Loucy (cell line): Measurements from ENCODE around the gene TERB2.
"Not testable (repeated sequence)": the region's sequence is repeated elsewhere in the genome, so short reads cannot be mapped to it uniquely, and the experiment has no call there.

ENCODE experiments used
- H2AFZ ChIP-seq: fragments of 200-600 bp; sonication (generic); 2 replicates; pipeline ENCODE4 v1.6.0; 2016; ENCODE audit warnings: antibody characterized with exemption, mild to moderate bottlenecking, low read length, moderate library complexity
- H3F3A ChIP-seq: fragments of 200-600 bp; 2 replicates; pipeline ENCODE4 v1.6.0; 2016; ENCODE audit warnings: antibody characterized with exemption, low read depth, mild to moderate bottlenecking
- H3K27me3 ChIP-seq: fragments of 200-600 bp; sonication (generic); 2 replicates; pipeline ENCODE4 v1.6.1; 2014; ENCODE audit warnings: low read length, mild to moderate bottlenecking; ENCODE audit not compliant: insufficient read depth, poor library complexity, severe bottlenecking
- H3K36me3 ChIP-seq: fragments of 200-600 bp; sonication (generic); 2 replicates; pipeline ENCODE4 v1.6.1; 2016; ENCODE audit warnings: low read length; ENCODE audit not compliant: insufficient read depth
- H3K4me1 ChIP-seq: fragments of 200-600 bp; sonication (generic); 2 replicates; pipeline ENCODE4 v1.5.1; 2014; ENCODE audit warnings: low read length, mild to moderate bottlenecking; ENCODE audit not compliant: insufficient read depth, poor library complexity, severe bottlenecking
- H3K4me2 ChIP-seq: fragments of 200-600 bp; sonication (generic); 2 replicates; pipeline ENCODE4 v1.6.0; 2014; ENCODE audit warnings: antibody characterized with exemption, low read length, low read depth, mild to moderate bottlenecking; ENCODE audit not compliant: poor library complexity, severe bottlenecking
- H3K4me3 ChIP-seq: fragments of 200-600 bp; sonication (generic); 2 replicates; pipeline ENCODE4 v1.5.1; 2014; ENCODE audit warnings: low read length, mild to moderate bottlenecking, mixed read lengths; ENCODE audit not compliant: poor library complexity, severe bottlenecking
- H3K79me2 ChIP-seq: fragments of 200-600 bp; sonication (generic); 2 replicates; pipeline ENCODE4 v1.6.1; 2014; ENCODE audit warnings: low read length; ENCODE audit not compliant: insufficient read depth
- H3K9ac ChIP-seq: fragments of 200-600 bp; sonication (generic); 2 replicates; pipeline ENCODE4 v1.6.0; 2014; ENCODE audit warnings: mild to moderate bottlenecking, low read depth, low read length, moderate library complexity; ENCODE audit not compliant: poor library complexity, severe bottlenecking
- H3K9me2 ChIP-seq: fragments of 200-600 bp; sonication (generic); replicated peaks from 2 replicates; pipeline ENCODE4 v1.6.1; 2016; ENCODE audit warnings: low read depth, low read length, mixed read lengths
- H3K9me3 ChIP-seq: fragments of 200-600 bp; sonication (generic); 2 replicates; pipeline ENCODE4 v1.6.1; 2014; ENCODE audit warnings: mild to moderate bottlenecking, antibody characterized with exemption, low read length, low read depth; ENCODE audit not compliant: insufficient read depth
- H4K20me1 ChIP-seq: fragments of 200-600 bp; sonication (generic); 2 replicates; pipeline ENCODE4 v1.6.0; 2014; ENCODE audit warnings: antibody characterized with exemption, low read length, mild to moderate bottlenecking; ENCODE audit not compliant: insufficient read depth, poor library complexity, severe bottlenecking
- CTCF ChIP-seq: fragments of 200-600 bp; sonication (generic); conservative IDR thresholded peaks from 2 replicates; pipeline ENCODE4 v1.5.1; 2014; ENCODE audit warnings: mild to moderate bottlenecking, antibody characterized with exemption, low read length
- EZH2phosphoT487 ChIP-seq: fragments of 200-600 bp; IDR thresholded peaks from 2 replicates; pipeline ENCODE4 v1.6.1; 2018; ENCODE audit warnings: antibody characterized with exemption, mild to moderate bottlenecking, moderate library complexity, borderline replicate concordance

Gene TERB2

GRCh38 chr15:44956388-44956787 lies at the start of gene TERB2:
Gene TERB2 (plus strand): TSS chr15:44956687. CDS start chr15:44956719, 32 bp downstream.
- TF ChIP-seq EZH2phosphoT487 (no peak), CTCF (no peak)
- Histone ChIP-seq H4K20me1 (no peaks in the 10 kb centered on the region), H3K9ac (no peak within 1 kb of the TSS), H3K79me2 (no peaks in the 10 kb centered on the region), H3K4me2 (no peak within 1 kb of the TSS), H3K4me1 (no peaks in the 10 kb centered on the region), H3F3A (no peaks in the 10 kb centered on the region), H3K36me3 (no peaks in the 10 kb centered on the region), H3K27me3 (no peaks in the 10 kb centered on the region), H3K9me2 (no peaks in the 10 kb centered on the region), H3K9me3 (no peaks in the 10 kb centered on the region), H3K4me3 (no peak within 1 kb of the TSS), H2AFZ (no peak within 1 kb of the TSS)

- Histone ChIP-seq H3K4me3 (no peak overlapping the region), H3K4me1 (no peaks in the 10 kb centered on the region), H3K27me3 (no peaks in the 10 kb centered on the region), H3K36me3 (no peaks in the 10 kb centered on the region), H3K4me2 (no peak overlapping the region), H3K9me2 (no peaks in the 10 kb centered on the region), H4K20me1 (no peaks in the 10 kb centered on the region), H3K9ac (no peak overlapping the region), H3K9me3 (no peaks in the 10 kb centered on the region), H2AFZ (no peak overlapping the region), H3F3A (no peaks in the 10 kb centered on the region), H3K79me2 (no peaks in the 10 kb centered on the region)
- TF ChIP-seq CTCF (no peak), EZH2phosphoT487 (no peak)
Measured at GRCh38 chr15:44909423-44909822, 47.1 kb upstream of the TERB2 start.

GRCh38 chr15:44910981-44911625 lies 45.4 kb upstream of the TERB2 start:
- Histone ChIP-seq H3K9me2 (no peaks in the 10 kb centered on the region), H3K36me3 (no peaks in the 10 kb centered on the region), H3K9ac (no peak overlapping the region), H3F3A (no peaks in the 10 kb centered on the region), H4K20me1 (no peaks in the 10 kb centered on the region), H3K9me3 (no peaks in the 10 kb centered on the region), H3K4me1 (no peaks in the 10 kb centered on the region), H2AFZ (no peak overlapping the region), H3K79me2 (no peaks in the 10 kb centered on the region), H3K4me2 (no peak overlapping the region), H3K27me3 (no peaks in the 10 kb centered on the region), H3K4me3 (no peak overlapping the region)
- TF ChIP-seq CTCF: no peak
- no peak for TF ChIP-seq EZH2phosphoT487

- not testable (repeated sequence) for H3K27me3 ChIP-seq, H3F3A ChIP-seq, H3K4me3 ChIP-seq, H3K79me2 ChIP-seq, H4K20me1 ChIP-seq, H3K4me1 ChIP-seq, H3K9ac ChIP-seq, H3K9me2 ChIP-seq, H2AFZ ChIP-seq, H3K36me3 ChIP-seq, H3K4me2 ChIP-seq, H3K9me3 ChIP-seq
Measured at GRCh38 chr15:44912186-44912585, 44.3 kb upstream of the TERB2 start.

GRCh38 chr15:44912974-44913448 lies 43.5 kb upstream of the TERB2 start:
- not testable (repeated sequence) for H3K4me3 ChIP-seq, H3K27me3 ChIP-seq, H3K36me3 ChIP-seq, H3K9me3 ChIP-seq, H3K4me1 ChIP-seq, H3K4me2 ChIP-seq, H3K79me2 ChIP-seq, H4K20me1 ChIP-seq, H3K9ac ChIP-seq, H2AFZ ChIP-seq, H3F3A ChIP-seq, H3K9me2 ChIP-seq
